Right cardiac atrium (tissue), 5 donors: Measurements from ENCODE around the gene KRTAP19-3. TPM values are rescaled to one million over a fixed set of nuclear protein-coding genes. Genes with fewer than 3 reads are reported as not detected.
A peak's percentile ranks its signal among the peaks of the same experiment; 100 is the strongest.
"Not testable (repeated sequence)": the region's sequence is repeated elsewhere in the genome, so short reads cannot be mapped to it uniquely, and the experiment has no call there.

Experiments used
- ATAC-seq, 2 donors: fragments of 200-7000 bp; cut with Tn5 transposase; one replicate each; pipeline versions ENCODE4 v1.8.0 to v1.9.1; 2020; ENCODE audit warnings: moderate library complexity in 2 of 2, mild to moderate bottlenecking in 1 of 2
- DNase-seq, 3 donors: peaks; one replicate each; pipeline ENCODE4 v3.0.0-alpha.2; 2020
- H3K27ac ChIP-seq: one replicate; pipeline ENCODE4 v1.5.1; 2013; ENCODE audit warnings: mild to moderate bottlenecking, low read length, control low read depth, moderate library complexity
- H3K27me3 ChIP-seq: one replicate; pipeline ENCODE4 v1.6.1; 2013; ENCODE audit not compliant: control insufficient read depth, insufficient read depth
- H3K4me1 ChIP-seq: one replicate; pipeline ENCODE4 v1.6.1; 2013; ENCODE audit warnings: low read length; ENCODE audit not compliant: control insufficient read depth, insufficient read depth
- H3K4me3 ChIP-seq: one replicate; pipeline ENCODE4 v1.5.1; 2013; ENCODE audit warnings: low read length, control low read depth
- H3K9me3 ChIP-seq: one replicate; pipeline ENCODE4 v1.6.1; 2013; ENCODE audit warnings: low read length; ENCODE audit not compliant: control insufficient read depth
- WGBS: extraction: QIAGEN DNeasy Blood & Tissue Kit; methylation state at CpG from one replicate; pipeline ENCODE4 v1.1.7; 2013; 5-methylcytosine and 5-hydroxymethylcytosine counted together
- intact Hi-C, 4 donors: fragments of 100-400 bp; cut with DNase I; formaldehyde crosslinking; loops; one replicate each; pipeline versions ENCODE4 v1.11.0 to v1.14.0; 2022 to 2023
- long read RNA-seq, 4 donors: library from polyadenylated mRNA; unstranded; transcript quantifications; one replicate each; pipeline ENCODE4 v2.0.0, GENCODE V29; 2020 to 2021
- polyA plus RNA-seq: library from polyadenylated mRNA; stranded (reverse); fragments of 200-250 nt; gene quantifications from one replicate; pipeline ENCODE4 v1.2.3, GENCODE V29; 2013
- total RNA-seq, 4 donors: library from RNA; stranded (reverse); fragmentation: NEBNext Ultra II Directional; extraction: Animal tissue kit (Norgen Biotek cat#: 25700); gene quantifications; one replicate each; pipeline ENCODE4 v1.2.1, GENCODE V29; 2021
- donor health status: healthy with polysubstance abuse.
- donor health status: DM: no; HTN: yes; CAD: no.
- donor health status: DM: no; HTN: no; CAD: no.
- donor health status: DM: no; HTN: yes; CAD: no; lungs with severe emphysema.
- donor health status: DM: yes; HTN: yes; CAD: no.

KRTAP19-3 gene
- total RNA-seq (not detected), polyA plus RNA-seq (not detected)
- long read RNA-seq, donor 1, result 0 reads
- long read RNA-seq, donor 2, result 0 reads
- long read RNA-seq, donor 3, result 0 reads
- long read RNA-seq, donor 4, result 0 reads

- WGBS, result 75% methylated on average over 2 of the region's 2 CpGs
- no peak for ATAC-seq
Observed at GRCh38 chr21:30491963-30492428, at the start of gene KRTAP19-3. Gene KRTAP19-3 (minus strand): TSS chr21:30492013. CDS start chr21:30491957, 56 bp downstream.

GRCh38 chr21:30518876-30519275 lies 27.1 kb upstream of the KRTAP19-3 start:
- H3K4me3 ChIP-seq, result no peak overlapping the region
- intact Hi-C loops, result no loop called here
- DNase-seq, result no peak
- no peaks in the 10 kb centered on the region for H3K4me1 ChIP-seq
- no peak for ATAC-seq
- no peaks in the 10 kb centered on the region for H3K9me3 ChIP-seq
- H3K27me3 ChIP-seq, result no peaks in the 10 kb centered on the region
- WGBS, result 46% methylated on average over 1 of the region's 1 CpG
- no peak overlapping the region for H3K27ac ChIP-seq

More at GRCh38 chr21:30491963-30492428, at the start of gene KRTAP19-3:
- no peak within 1 kb of the TSS for H3K4me3 ChIP-seq
- no peaks in the 10 kb centered on the region for H3K9me3 ChIP-seq
- no peaks in the 10 kb centered on the region for H3K4me1 ChIP-seq
- H3K27me3 ChIP-seq, result no peaks in the 10 kb centered on the region
- intact Hi-C loops, result no loop called here
- no peak for DNase-seq
- H3K27ac ChIP-seq, result no peak within 1 kb of the TSS

GRCh38 chr21:30515681-30516080 lies 23.9 kb upstream of the KRTAP19-3 start:
- H3K4me1 ChIP-seq, result no peaks in the 10 kb centered on the region
- WGBS, result 67% methylated on average over 1 of the region's 1 CpG
- no peak overlapping the region for H3K27ac ChIP-seq
- no peak for DNase-seq
- no peak for ATAC-seq
- no peaks in the 10 kb centered on the region for H3K27me3 ChIP-seq
- intact Hi-C loops, result no loop called here
- H3K4me3 ChIP-seq, result no peak overlapping the region
- H3K9me3 ChIP-seq, result no peaks in the 10 kb centered on the region

- intact Hi-C loops, ATAC-seq, H3K4me3 ChIP-seq, H3K27ac ChIP-seq, H3K27me3 ChIP-seq, DNase-seq, H3K4me1 ChIP-seq, H3K9me3 ChIP-seq: not testable (repeated sequence)
- 27% methylated on average over 4 of the region's 4 CpGs for WGBS
Observed at GRCh38 chr21:30505621-30506205, 13.9 kb upstream of the KRTAP19-3 start.

- 72% methylated on average over 6 of the region's 6 CpGs for WGBS
- Histone ChIP-seq H3K4me1 (no peaks in the 10 kb centered on the region), H3K27me3 (no peaks in the 10 kb centered on the region), H3K27ac (no peak within 1 kb of the TSS), H3K4me3 (no peak within 1 kb of the TSS), H3K9me3 (no peaks in the 10 kb centered on the region)
- ATAC-seq (no peak), DNase-seq (no peak)
- intact Hi-C loops, result no loop called here
Observed at GRCh38 chr21:30502041-30502440, 10.2 kb upstream of the KRTAP19-3 start, which contains the start of gene KRTAP19-5. Gene KRTAP19-5 (minus strand): TSS chr21:30502141. CDS start chr21:30502090, 51 bp downstream.

GRCh38 chr21:30497065-30497464 lies 5.3 kb upstream of the KRTAP19-3 start, which contains the start of gene KRTAP19-4:
Gene KRTAP19-4 (minus strand): TSS chr21:30497165. CDS start chr21:30497110, 55 bp downstream.
- no peak within 1 kb of the TSS for H3K27ac ChIP-seq
- WGBS, result 66% methylated on average over 4 of the region's 4 CpGs
- ATAC-seq (no peak), DNase-seq (no peak)
- no peaks in the 10 kb centered on the region for H3K4me1 ChIP-seq
- no peaks in the 10 kb centered on the region for H3K27me3 ChIP-seq
- H3K9me3 ChIP-seq, result no peaks in the 10 kb centered on the region
- intact Hi-C loops, result no loop called here
- H3K4me3 ChIP-seq, result no peak within 1 kb of the TSS

- Histone ChIP-seq H3K4me3 (no peak within 1 kb of the TSS), H3K4me1 (no peaks in the 10 kb centered on the region), H3K27ac (no peak within 1 kb of the TSS), H3K27me3 (no peaks in the 10 kb centered on the region), H3K9me3 (no peaks in the 10 kb centered on the region)
- WGBS, result 84% methylated on average over 2 of the region's 2 CpGs
- intact Hi-C loops, result no loop called here
- DNase-seq (no peak), ATAC-seq (peak in 1 of 2 donors; percentile 13)
Observed at GRCh38 chr21:30487336-30487735, 4.5 kb downstream of the KRTAP19-3 start, which contains the start of gene KRTAP19-2. Gene KRTAP19-2 (minus strand): TSS chr21:30487436. CDS start chr21:30487348, 88 bp downstream.

- 55% methylated on average over 2 of the region's 2 CpGs for WGBS
- intact Hi-C loops, result no loop called here
- H3K4me3 ChIP-seq, result no peak overlapping the region
- no peak overlapping the region for H3K27ac ChIP-seq
- ATAC-seq (no peak), DNase-seq (no peak)
- H3K4me1 ChIP-seq, result no peaks in the 10 kb centered on the region
- no peaks in the 10 kb centered on the region for H3K27me3 ChIP-seq
- H3K9me3 ChIP-seq, result no peaks in the 10 kb centered on the region
Observed at GRCh38 chr21:30486180-30486579, 5.6 kb downstream of the KRTAP19-3 start.

GRCh38 chr21:30482130-30482529 lies 9.7 kb downstream of the KRTAP19-3 start:
- no peak overlapping the region for H3K4me3 ChIP-seq
- H3K4me1 ChIP-seq, result no peaks in the 10 kb centered on the region
- 43% methylated on average over 2 of the region's 2 CpGs for WGBS
- intact Hi-C loops, result no loop called here
- ATAC-seq (peak; percentile 31 to 61), DNase-seq (no peak)
- H3K27me3 ChIP-seq, result no peaks in the 10 kb centered on the region
- H3K9me3 ChIP-seq, result no peaks in the 10 kb centered on the region
- H3K27ac ChIP-seq, result no peak overlapping the region

GRCh38 chr21:30480145-30480544 lies 11.7 kb downstream of the KRTAP19-3 start, which contains the start of gene KRTAP19-1:
Gene KRTAP19-1 (minus strand): TSS chr21:30480367. CDS start chr21:30480317, 50 bp downstream.
- H3K9me3 ChIP-seq, result no peaks in the 10 kb centered on the region
- H3K27ac ChIP-seq, result peak within 1 kb of the TSS; percentile 42
- intact Hi-C loops, result no loop called here
- DNase-seq, result no peak
- H3K27me3 ChIP-seq, result no peaks in the 10 kb centered on the region
- H3K4me1 ChIP-seq, result no peaks in the 10 kb centered on the region
- H3K4me3 ChIP-seq, result no peak within 1 kb of the TSS
- 86% methylated on average over 7 of the region's 7 CpGs for WGBS
- no peak for ATAC-seq

GRCh38 chr21:30479259-30479658 lies 12.6 kb downstream of the KRTAP19-3 start:
- DNase-seq (no peak), ATAC-seq (peak in 1 of 2 donors; percentile 62)
- H3K9me3 ChIP-seq, result no peaks in the 10 kb centered on the region
- intact Hi-C loops, result no loop called here
- H3K4me3 ChIP-seq, result no peak overlapping the region
- H3K27ac ChIP-seq, result peak overlapping the region; percentile 42
- H3K4me1 ChIP-seq, result no peaks in the 10 kb centered on the region
- WGBS, result 34% methylated on average over 4 of the region's 4 CpGs
- H3K27me3 ChIP-seq, result no peaks in the 10 kb centered on the region
